HepG2 (cell line): ENCODE results near the gene DNM3. TPM values are rescaled to one million over a fixed set of nuclear protein-coding genes. Genes with fewer than 3 reads are reported as not detected.

Experiments
- ATAC-seq: fragments of 200-7000 bp; cut with Tn5 transposase; 3 replicates; pipeline ENCODE4 v1.9.1; 2020; ENCODE audit warnings: mild to moderate bottlenecking, moderate library complexity
- BruUV-seq: library from RNA; stranded (reverse); fragments of 400-500 nt; replicated peaks from 2 replicates; lab custom pipeline; 2021; lab: Mats Ljungman, UMichigan
- CTCF ChIA-PET: fragments of 300-600 bp; formaldehyde crosslinking; extraction: SDS; loops from one replicate; lab custom pipeline; 2021; ENCODE audit warnings: low total read pairs, inconsistent platforms, low intra/inter-chr PET ratio; lab: Yijun Ruan, JAX
- POLR2A ChIA-PET: fragments of 350-600 bp; sonication (Branson Sonifier 250); formaldehyde crosslinking; loops from one replicate; lab custom pipeline; 2020; ENCODE audit warnings: antibody characterized with exemption, inconsistent platforms; lab: Yijun Ruan, JAX
- DNase-seq: peaks from one replicate; pipeline ENCODE4 v3.0.0-alpha.2; 2015; ENCODE audit warnings: low spot score
- FAIRE-seq: peaks from 3 replicates; lab custom pipeline; 2011; peaks lifted over from hg19 to GRCh38; lab: Jason Lieb, UNC
- H2AFZ ChIP-seq: one replicate; pipeline ENCODE4 v1.6.1; 2011; ENCODE audit warnings: low read length, inconsistent platforms
- H3K27ac ChIP-seq: fragments of 300-600 bp; 3 replicates; pipeline ENCODE4 v1.8.0; 2011; ENCODE audit warnings: mixed run types, mild to moderate bottlenecking, mixed read lengths, low read length, inconsistent platforms; ENCODE audit not compliant: insufficient read depth; ENCODE audit errors: extremely low read length
- H3K27me3 ChIP-seq, 2 experiments: fragments of 200-600 bp in 1 of 2; 2 replicates in 1 of 2; 3 replicates in 1 of 2; pipeline versions ENCODE4 v1.6.0 to v1.8.0; 2011; ENCODE audit warnings: low read length in 2 of 2, mild to moderate bottlenecking in 2 of 2, moderate library complexity in 2 of 2, inconsistent platforms in 1 of 2; ENCODE audit not compliant: insufficient read depth in 2 of 2, control insufficient read depth in 1 of 2
- H3K36me3 ChIP-seq, 2 experiments: fragments of 200-600 bp in 1 of 2; replicated peaks in 1 of 2; 2 replicates in 1 of 2; 3 replicates in 1 of 2; pipeline versions ENCODE4 v1.5.1 to v1.8.0; 2011; ENCODE audit warnings: low read length in 2 of 2, inconsistent platforms in 1 of 2; ENCODE audit not compliant: insufficient read depth in 2 of 2, control insufficient read depth in 1 of 2
- H3K4me1 ChIP-seq: 2 replicates; pipeline ENCODE4 v1.5.1; 2012; ENCODE audit warnings: low read length, inconsistent platforms; ENCODE audit not compliant: insufficient read depth
- H3K4me2 ChIP-seq: 2 replicates; pipeline ENCODE4 v1.6.0; 2011; ENCODE audit warnings: low read depth, low read length, inconsistent platforms
- H3K4me3 ChIP-seq, 3 experiments: fragments of 200-600 bp in 1 of 3; sonication (generic), shearing (Covaris generic) in 1 of 3; replicated peaks in 1 of 3; 2 replicates each; pipeline ENCODE4 v1.5.1; 2011 to 2016; ENCODE audit warnings: low read length in 3 of 3, inconsistent platforms in 2 of 3, low read depth in 2 of 3, mild to moderate bottlenecking in 2 of 3, control low read depth in 1 of 3, mixed read lengths in 1 of 3; ENCODE audit not compliant: insufficient read depth in 1 of 3
- H3K79me2 ChIP-seq: one replicate; pipeline ENCODE4 v1.6.1; 2011; ENCODE audit warnings: low read length, inconsistent platforms; ENCODE audit not compliant: insufficient read depth
- H3K9ac ChIP-seq: 2 replicates; pipeline ENCODE4 v1.6.0; 2011; ENCODE audit warnings: mild to moderate bottlenecking, low read depth, low read length, inconsistent platforms; ENCODE audit not compliant: insufficient read depth
- H3K9me3 ChIP-seq: 2 replicates; pipeline ENCODE4 v1.5.1; 2012; ENCODE audit warnings: mild to moderate bottlenecking, low read length
- H4K20me1 ChIP-seq: 2 replicates; pipeline ENCODE4 v1.6.0; 2011; ENCODE audit warnings: inconsistent platforms, mild to moderate bottlenecking, low read length, moderate library complexity; ENCODE audit not compliant: insufficient read depth
- CBX1 ChIP-seq: IDR thresholded peaks from one replicate; pipeline ENCODE4 v1.6.1; 2016; ENCODE audit warnings: antibody characterized with exemption, low read depth
- HOXD1 ChIP-seq: sonication (generic); formaldehyde crosslinking; IDR thresholded peaks from 2 replicates; pipeline ENCODE4 v1.5.0; 2020; ENCODE audit warnings: missing genetic modification reagents
- IKZF1 ChIP-seq: fragments of 450-650 bp; IDR thresholded peaks from 2 replicates; pipeline ENCODE4 v1.7.1; 2016
- KDM6A ChIP-seq: IDR thresholded peaks from 2 replicates; pipeline ENCODE4 v1.6.1; 2016; ENCODE audit warnings: low read depth
- KLF6 ChIP-seq: IDR thresholded peaks from 2 replicates; pipeline ENCODE4 v1.8.0; 2016; ENCODE audit warnings: missing biosample characterization, missing genetic modification reagents
- NFKBIZ ChIP-seq: IDR thresholded peaks from 2 replicates; pipeline ENCODE4 v1.6.1; 2018; ENCODE audit warnings: missing genetic modification reagents, missing compliant biosample characterization
- NFYB ChIP-seq: sonication (generic); formaldehyde crosslinking; IDR thresholded peaks from 2 replicates; pipeline ENCODE4 v1.4.0; 2020; ENCODE audit warnings: missing genetic modification reagents
- STAT5B ChIP-seq: sonication (generic); formaldehyde crosslinking; IDR thresholded peaks from 2 replicates; pipeline ENCODE4 v1.4.0; 2020; ENCODE audit warnings: missing genetic modification reagents
- ZFYVE20 ChIP-seq: sonication (generic); formaldehyde crosslinking; IDR thresholded peaks from 2 replicates; pipeline ENCODE4 v1.8.0; 2023; ENCODE audit warnings: low read depth, mild to moderate bottlenecking, moderate library complexity, missing genetic modification reagents, borderline replicate concordance
- ZMYM3 ChIP-seq: sonication (generic); formaldehyde crosslinking; IDR thresholded peaks from 2 replicates; pipeline ENCODE4 v1.5.1; 2020; ENCODE audit warnings: mild to moderate bottlenecking, missing genetic modification reagents
- ZNF570 ChIP-seq: sonication (generic); formaldehyde crosslinking; IDR thresholded peaks from 2 replicates; pipeline ENCODE4 v1.4.0; 2020; ENCODE audit warnings: mild to moderate bottlenecking, missing genetic modification reagents, borderline replicate concordance
- ZNF737 ChIP-seq: sonication (generic); formaldehyde crosslinking; IDR thresholded peaks from 2 replicates; pipeline ENCODE4 v1.5.0; 2020; ENCODE audit warnings: missing genetic modification reagents, mild to moderate bottlenecking, borderline replicate concordance
- ZNF850 ChIP-seq: sonication (generic); formaldehyde crosslinking; conservative IDR thresholded peaks from 2 replicates; pipeline ENCODE4 v1.9.0; 2021; ENCODE audit warnings: mild to moderate bottlenecking, missing genetic modification reagents
- WGBS: methylation state at CpG from one replicate; pipeline ENCODE4 v1.1.6; 2017; ENCODE audit warnings: low lambda C conversion rate; 5-methylcytosine and 5-hydroxymethylcytosine counted together
- in situ Hi-C: cut with HindIII; loops from 2 replicates; pipeline ENCODE4 v1.10.0; 2017; ENCODE audit warnings: low pct_unique_long_range_greater_than_20kb; ENCODE audit not compliant: extremely low pct_ligation_motif_present
- intact Hi-C: fragments of 100-400 bp; cut with micrococcal nuclease; formaldehyde crosslinking; loops from one replicate; pipeline ENCODE4 v1.10.0; 2022; ENCODE audit not compliant: unreplicated experiment
- polyA plus RNA-seq, 8 experiments: library from polyadenylated mRNA; depleted of rRNA in 3 of 8; stranded (reverse) in 7 of 8; unstranded in 1 of 8; fragments of >200 nt; fragmentation: Illumina TruSeq in 4 of 8; extraction: Trizol in 4 of 8; gene quantifications; 2 replicates each; pipeline versions ENCODE4 v1.2.1 to v1.2.3, GENCODE V29; 2011 to 2016; ENCODE audit warnings: low read depth in 4 of 8, missing spikeins in 1 of 8, mixed read lengths in 1 of 8; ENCODE audit not compliant: insufficient read depth in 1 of 8
- total RNA-seq, 5 experiments: library from RNA; depleted of rRNA; stranded (reverse); fragments of >200 nt; fragmentation: Illumina TruSeq; extraction: Trizol; gene quantifications; 2 replicates each; pipeline ENCODE4 v1.2.3, GENCODE V29; 2016; ENCODE audit warnings: low read depth in 1 of 5
- TF ChIP-seq, protein P1 (sequence below): sonication (generic); formaldehyde crosslinking; IDR thresholded peaks from 2 replicates; pipeline ENCODE4 v1.4.0; 2020; ENCODE audit warnings: low read depth, missing genetic modification reagents
- TF ChIP-seq, protein P2 (sequence below): sonication (generic); formaldehyde crosslinking; IDR thresholded peaks from 2 replicates; pipeline ENCODE4 v1.4.0; 2020; ENCODE audit warnings: mild to moderate bottlenecking, low read depth, missing genetic modification reagents
- TF ChIP-seq, protein P3 (sequence below): sonication (generic); formaldehyde crosslinking; IDR thresholded peaks from 2 replicates; pipeline ENCODE4 v1.4.0; 2020; ENCODE audit warnings: missing genetic modification reagents, borderline replicate concordance
- TF ChIP-seq, protein P4 (sequence below): sonication (generic); IDR thresholded peaks from 2 replicates; pipeline ENCODE4 v1.6.1; 2016; ENCODE audit warnings: low read depth, borderline replicate concordance

Gene DNM3
- total and polyA plus RNA-seq, 2 of the 13 experiments (the other 11 are each of a cell fraction or from before 2014, with no cell fraction given), result 0.05 TPM; not detected in 1

DNA sequence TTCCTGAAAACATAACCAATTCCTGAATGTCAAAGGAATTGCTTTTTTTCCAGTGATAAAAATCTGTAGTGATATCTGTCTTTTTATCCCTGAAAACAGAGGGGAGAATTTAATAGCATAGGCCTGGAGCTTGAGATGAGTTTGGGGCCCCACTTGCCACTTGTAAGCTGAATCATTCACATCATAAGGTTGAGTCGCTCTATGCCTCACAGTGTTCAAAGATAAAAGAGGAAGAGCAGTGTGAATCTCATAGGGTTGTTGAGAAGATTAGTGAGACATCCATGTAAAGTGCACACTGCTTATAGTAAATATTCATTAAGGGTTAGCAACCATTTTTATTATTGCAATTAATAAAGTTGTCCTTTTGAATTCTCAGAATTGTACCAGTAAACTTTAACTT, 271.3 kb downstream of the DNM3 start (continued):
- TF ChIP-seq, protein P1, sequence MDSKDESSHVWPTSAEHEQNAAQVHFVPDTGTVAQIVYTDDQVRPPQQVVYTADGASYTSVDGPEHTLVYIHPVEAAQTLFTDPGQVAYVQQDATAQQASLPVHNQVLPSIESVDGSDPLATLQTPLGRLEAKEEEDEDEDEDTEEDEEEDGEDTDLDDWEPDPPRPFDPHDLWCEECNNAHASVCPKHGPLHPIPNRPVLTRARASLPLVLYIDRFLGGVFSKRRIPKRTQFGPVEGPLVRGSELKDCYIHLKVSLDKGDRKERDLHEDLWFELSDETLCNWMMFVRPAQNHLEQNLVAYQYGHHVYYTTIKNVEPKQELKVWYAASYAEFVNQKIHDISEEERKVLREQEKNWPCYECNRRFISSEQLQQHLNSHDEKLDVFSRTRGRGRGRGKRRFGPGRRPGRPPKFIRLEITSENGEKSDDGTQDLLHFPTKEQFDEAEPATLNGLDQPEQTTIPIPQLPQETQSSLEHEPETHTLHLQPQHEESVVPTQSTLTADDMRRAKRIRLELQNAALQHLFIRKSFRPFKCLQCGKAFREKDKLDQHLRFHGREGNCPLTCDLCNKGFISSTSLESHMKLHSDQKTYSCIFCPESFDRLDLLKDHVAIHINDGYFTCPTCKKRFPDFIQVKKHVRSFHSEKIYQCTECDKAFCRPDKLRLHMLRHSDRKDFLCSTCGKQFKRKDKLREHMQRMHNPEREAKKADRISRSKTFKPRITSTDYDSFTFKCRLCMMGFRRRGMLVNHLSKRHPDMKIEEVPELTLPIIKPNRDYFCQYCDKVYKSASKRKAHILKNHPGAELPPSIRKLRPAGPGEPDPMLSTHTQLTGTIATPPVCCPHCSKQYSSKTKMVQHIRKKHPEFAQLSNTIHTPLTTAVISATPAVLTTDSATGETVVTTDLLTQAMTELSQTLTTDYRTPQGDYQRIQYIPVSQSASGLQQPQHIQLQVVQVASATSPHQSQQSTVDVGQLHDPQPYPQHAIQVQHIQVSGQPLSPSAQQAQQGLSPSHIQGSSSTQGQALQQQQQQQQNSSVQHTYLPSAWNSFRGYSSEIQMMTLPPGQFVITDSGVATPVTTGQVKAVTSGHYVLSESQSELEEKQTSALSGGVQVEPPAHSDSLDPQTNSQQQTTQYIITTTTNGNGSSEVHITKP, result no peak
- TF ChIP-seq ZNF570 (CRISPR knock-in tag), result no peak
- no peak for TF ChIP-seq NFKBIZ (CRISPR knock-in tag)
- no peak for TF ChIP-seq HOXD1 (CRISPR knock-in tag)
- no peak for TF ChIP-seq KDM6A (CRISPR knock-in tag)
- TF ChIP-seq CBX1, result no peak

DNA sequence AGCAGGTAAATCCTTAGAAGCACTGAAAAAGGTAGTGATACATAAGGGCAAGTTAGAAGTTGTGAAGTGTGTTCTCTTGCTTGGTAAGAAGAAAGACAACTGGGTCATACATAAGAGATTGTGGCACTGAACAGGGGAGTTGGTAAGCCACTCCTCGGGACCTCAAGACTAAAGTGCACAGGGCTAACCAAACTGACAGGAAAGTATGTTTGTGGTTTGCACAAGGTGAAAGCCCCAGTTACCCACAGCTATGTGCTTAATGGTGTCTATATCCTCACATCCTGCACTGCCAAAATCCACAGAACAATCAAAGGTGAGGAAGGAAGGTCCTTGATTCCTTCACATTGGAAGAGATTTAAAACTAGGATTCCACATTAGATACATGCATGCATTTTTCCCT, 276.5 kb downstream of the DNM3 start:
- Histone ChIP-seq H3K4me3 (no peak overlapping the region), H3K79me2 (no peaks in the 10 kb centered on the region)
- intact Hi-C loops, result no loop called here
- no peak for TF ChIP-seq IKZF1
- no peak for TF ChIP-seq NFYB (CRISPR knock-in tag)
- no peak for TF ChIP-seq KLF6 (CRISPR knock-in tag)
- TF ChIP-seq ZFYVE20 (CRISPR knock-in tag), result no peak
- no peak for TF ChIP-seq ZNF850 (CRISPR knock-in tag)
- TF ChIP-seq ZNF737 (CRISPR knock-in tag), result no peak
- TF ChIP-seq STAT5B (CRISPR knock-in tag), result no peak
- no peak for TF ChIP-seq ZMYM3 (CRISPR knock-in tag)
- TF ChIP-seq, protein P2, sequence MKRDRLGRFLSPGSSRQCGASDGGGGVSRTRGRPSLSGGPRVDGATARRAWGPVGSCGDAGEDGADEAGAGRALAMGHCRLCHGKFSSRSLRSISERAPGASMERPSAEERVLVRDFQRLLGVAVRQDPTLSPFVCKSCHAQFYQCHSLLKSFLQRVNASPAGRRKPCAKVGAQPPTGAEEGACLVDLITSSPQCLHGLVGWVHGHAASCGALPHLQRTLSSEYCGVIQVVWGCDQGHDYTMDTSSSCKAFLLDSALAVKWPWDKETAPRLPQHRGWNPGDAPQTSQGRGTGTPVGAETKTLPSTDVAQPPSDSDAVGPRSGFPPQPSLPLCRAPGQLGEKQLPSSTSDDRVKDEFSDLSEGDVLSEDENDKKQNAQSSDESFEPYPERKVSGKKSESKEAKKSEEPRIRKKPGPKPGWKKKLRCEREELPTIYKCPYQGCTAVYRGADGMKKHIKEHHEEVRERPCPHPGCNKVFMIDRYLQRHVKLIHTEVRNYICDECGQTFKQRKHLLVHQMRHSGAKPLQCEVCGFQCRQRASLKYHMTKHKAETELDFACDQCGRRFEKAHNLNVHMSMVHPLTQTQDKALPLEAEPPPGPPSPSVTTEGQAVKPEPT (CRISPR knock-in tag), result no peak
- TF ChIP-seq, protein P3, sequence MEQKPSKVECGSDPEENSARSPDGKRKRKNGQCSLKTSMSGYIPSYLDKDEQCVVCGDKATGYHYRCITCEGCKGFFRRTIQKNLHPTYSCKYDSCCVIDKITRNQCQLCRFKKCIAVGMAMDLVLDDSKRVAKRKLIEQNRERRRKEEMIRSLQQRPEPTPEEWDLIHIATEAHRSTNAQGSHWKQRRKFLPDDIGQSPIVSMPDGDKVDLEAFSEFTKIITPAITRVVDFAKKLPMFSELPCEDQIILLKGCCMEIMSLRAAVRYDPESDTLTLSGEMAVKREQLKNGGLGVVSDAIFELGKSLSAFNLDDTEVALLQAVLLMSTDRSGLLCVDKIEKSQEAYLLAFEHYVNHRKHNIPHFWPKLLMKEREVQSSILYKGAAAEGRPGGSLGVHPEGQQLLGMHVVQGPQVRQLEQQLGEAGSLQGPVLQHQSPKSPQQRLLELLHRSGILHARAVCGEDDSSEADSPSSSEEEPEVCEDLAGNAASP (CRISPR knock-in tag), result no peak
- TF ChIP-seq, protein P4, sequence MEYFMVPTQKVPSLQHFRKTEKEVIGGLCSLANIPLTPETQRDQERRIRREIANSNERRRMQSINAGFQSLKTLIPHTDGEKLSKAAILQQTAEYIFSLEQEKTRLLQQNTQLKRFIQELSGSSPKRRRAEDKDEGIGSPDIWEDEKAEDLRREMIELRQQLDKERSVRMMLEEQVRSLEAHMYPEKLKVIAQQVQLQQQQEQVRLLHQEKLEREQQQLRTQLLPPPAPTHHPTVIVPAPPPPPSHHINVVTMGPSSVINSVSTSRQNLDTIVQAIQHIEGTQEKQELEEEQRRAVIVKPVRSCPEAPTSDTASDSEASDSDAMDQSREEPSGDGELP, result no peak
- TF ChIP-seq, all 625 proteins: peak for 0
- no peak overlapping the region for H3K9ac ChIP-seq
- no peak for DNase-seq
- H3K27ac ChIP-seq, result no peak overlapping the region
- no peak for ATAC-seq
- BruUV-seq, result no TSS peak
- no peak overlapping the region for H3K4me2 ChIP-seq
- in situ Hi-C loops, result no loop called here
- H4K20me1 ChIP-seq, result no peaks in the 10 kb centered on the region
- H3K36me3 ChIP-seq, result no peaks in the 10 kb centered on the region
- H3K9me3 ChIP-seq, result no peaks in the 10 kb centered on the region
- ChIA-PET POLR2A (no interaction called here), CTCF (no interaction called here)
- 8% methylated on average over 1 of the region's 1 CpG for WGBS
- no peaks in the 10 kb centered on the region for H3K4me1 ChIP-seq
- H2AFZ ChIP-seq, result no peak overlapping the region
- no peaks in the 10 kb centered on the region for H3K27me3 ChIP-seq
- no peak for FAIRE-seq
